Osteocyte (in vitro differentiated cells): Measurements from ENCODE around the gene PLEKHO2. TPM values are rescaled to one million over a fixed set of nuclear protein-coding genes. Genes with fewer than 3 reads are reported as not detected.
"Not testable (repeated sequence)": the region's sequence is repeated elsewhere in the genome, so short reads cannot be mapped to it uniquely, and the experiment has no call there.

Experiments
- DNase-seq: peaks from one replicate; pipeline ENCODE4 v3.0.0; 2021; ENCODE audit warnings: mixed read lengths; ENCODE audit not compliant: unreplicated experiment; ENCODE audit errors: extremely low spot score
- H3K27ac Mint-ChIP-seq: one replicate; pipeline ENCODE4 v1.8.0; 2021; ENCODE audit warnings: mild to moderate bottlenecking, mixed read lengths; ENCODE audit not compliant: unreplicated experiment
- H3K27me3 Mint-ChIP-seq: one replicate; pipeline ENCODE4 v1.8.0; 2021; ENCODE audit warnings: mixed read lengths; ENCODE audit not compliant: unreplicated experiment
- H3K36me3 Mint-ChIP-seq: one replicate; pipeline ENCODE4 v1.8.0; 2021; ENCODE audit warnings: mixed read lengths; ENCODE audit not compliant: unreplicated experiment
- H3K4me1 Mint-ChIP-seq: one replicate; pipeline ENCODE4 v1.8.0; 2021; ENCODE audit warnings: mixed read lengths; ENCODE audit not compliant: unreplicated experiment
- H3K4me3 Mint-ChIP-seq: one replicate; pipeline ENCODE4 v1.8.0; 2021; ENCODE audit warnings: mild to moderate bottlenecking, moderate library complexity, mixed read lengths; ENCODE audit not compliant: unreplicated experiment
- H3K9me3 Mint-ChIP-seq: one replicate; pipeline ENCODE4 v1.8.0; 2021; ENCODE audit warnings: mixed read lengths; ENCODE audit not compliant: unreplicated experiment
- CTCF ChIP-seq: fragments of 200-600 bp; sonication (generic); IDR thresholded peaks from 2 replicates; pipeline ENCODE4 v1.5.0; 2021; ENCODE audit warnings: antibody characterized with exemption, mild to moderate bottlenecking, moderate library complexity
- long read RNA-seq: library from polyadenylated mRNA; unstranded; transcript quantifications from one replicate; pipeline ENCODE4 v2.0.0, GENCODE V29; 2021
- total RNA-seq: library from RNA; stranded (reverse); gene quantifications from 2 replicates; pipeline ENCODE4 v1.2.1, GENCODE V29; 2021

PLEKHO2 gene
- 24.5 and 24.7 TPM in 2 replicates for total RNA-seq
- long read RNA-seq, transcript PLEKHO2-201 (6 exons, 3,720 nt), result major isoform, 7 of 7 reads
- long read RNA-seq, partial matches to known transcripts, result 0 of 7 reads
- long read RNA-seq, other reads (novel, unspliced or antisense), result 0 of 7 reads

GRCh38 chr15:64841344-64842095 lies at the start of gene PLEKHO2:
Gene PLEKHO2, plus strand, starts transcription at chr15:64841915. Its CDS starts 102 bp downstream, at chr15:64842017.
- no peaks in the 10 kb centered on the region for H3K36me3 Mint-ChIP-seq
- no peaks in the 10 kb centered on the region for H3K27me3 Mint-ChIP-seq
- peaks cover 48% of the 10 kb centered on the region for H3K4me1 Mint-ChIP-seq
- TF ChIP-seq CTCF, result peak; percentile 27
- peak; percentile 98 for DNase-seq
- peak within 1 kb of the TSS; percentile 93 for H3K27ac Mint-ChIP-seq
- H3K9me3 Mint-ChIP-seq, result no peaks in the 10 kb centered on the region
- H3K4me3 Mint-ChIP-seq, result peak within 1 kb of the TSS; percentile 90

- Mint-ChIP-seq H3K9me3 (no peaks in the 10 kb centered on the region), H3K4me3 (no peak overlapping the region), H3K27me3 (no peaks in the 10 kb centered on the region), H3K27ac (no peak overlapping the region), H3K36me3 (no peaks in the 10 kb centered on the region), H3K4me1 (no peaks in the 10 kb centered on the region)
- no peak for DNase-seq
- no peak for TF ChIP-seq CTCF
Measured at GRCh38 chr15:64792282-64792681, 49.4 kb upstream of the PLEKHO2 start.

- H3K27me3 Mint-ChIP-seq, H3K9me3 Mint-ChIP-seq, H3K36me3 Mint-ChIP-seq, H3K4me3 Mint-ChIP-seq, H3K4me1 Mint-ChIP-seq, H3K27ac Mint-ChIP-seq, DNase-seq: not testable (repeated sequence)
Measured at GRCh38 chr15:64795299-64795698, 46.4 kb upstream of the PLEKHO2 start.

GRCh38 chr15:64795921-64796320 lies 45.8 kb upstream of the PLEKHO2 start:
- not testable (repeated sequence) for H3K27me3 Mint-ChIP-seq, H3K4me3 Mint-ChIP-seq, H3K36me3 Mint-ChIP-seq

GRCh38 chr15:64798905-64799304 lies 42.8 kb upstream of the PLEKHO2 start:
- not testable (repeated sequence) for H3K9me3 Mint-ChIP-seq, H3K27me3 Mint-ChIP-seq, H3K27ac Mint-ChIP-seq, H3K4me1 Mint-ChIP-seq, DNase-seq, H3K36me3 Mint-ChIP-seq, H3K4me3 Mint-ChIP-seq

More at GRCh38 chr15:64795921-64796320, 45.8 kb upstream of the PLEKHO2 start:
- H3K27ac Mint-ChIP-seq, DNase-seq, H3K4me1 Mint-ChIP-seq, H3K9me3 Mint-ChIP-seq: not testable (repeated sequence)

GRCh38 chr15:64800476-64800875 lies 41.2 kb upstream of the PLEKHO2 start:
- H3K36me3 Mint-ChIP-seq, result no peaks in the 10 kb centered on the region
- DNase-seq, result no peak
- TF ChIP-seq CTCF, result no peak
- no peaks in the 10 kb centered on the region for H3K27me3 Mint-ChIP-seq
- no peaks in the 10 kb centered on the region for H3K9me3 Mint-ChIP-seq
- H3K27ac Mint-ChIP-seq, result no peak overlapping the region
- no peak overlapping the region for H3K4me3 Mint-ChIP-seq
- peaks cover 2% of the 10 kb centered on the region for H3K4me1 Mint-ChIP-seq
